ENCODE results near the gene RAB3IL1.

- no peak for TF ChIP-seq CTCF (IDR thresholded peaks at IDR 0.05; ENCODE audit: insufficient read depth, low read length)
- TF ChIP-seq POLR2AphosphoS5 (IDR thresholded peaks at IDR 0.05; ENCODE audit: low read depth): no peak
- TF ChIP-seq REST (IDR thresholded peaks at IDR 0.05; ENCODE audit: insufficient replicate concordance, low read depth): no peak
- no peak for TF ChIP-seq SPI1 (IDR thresholded peaks at IDR 0.05; ENCODE audit: borderline replicate concordance, low read depth)
- TF ChIP-seq GABPA (IDR thresholded peaks at IDR 0.05; ENCODE audit: low read depth): no peak
Measured at GRCh38 chr11:61916737-61917333, 531 bp downstream of the RAB3IL1 start.

All from HL-60 (cell line).